ENCODE results near the gene IDH3B. TPM values are rescaled to one million over a fixed set of nuclear protein-coding genes. Genes with fewer than 3 reads are reported as not detected.

Gene IDH3B
- total and polyA plus RNA-seq, 2 of the 13 experiments (the other 11 are each of a cell fraction or from before 2014, with no cell fraction given), result 215 to 254 TPM

GRCh38 chr20:2653556-2654383 is 10.2 kb downstream of the IDH3B start (continued):
- TF ChIP-seq ARID4A (CRISPR knock-in tag; IDR thresholded peaks at IDR 0.05; ENCODE audit: borderline replicate concordance), result no peak
- no peak for TF ChIP-seq GABPB1 (CRISPR knock-in tag; IDR thresholded peaks at IDR 0.05)
- TF ChIP-seq GATAD2A (CRISPR knock-in tag; IDR thresholded peaks at IDR 0.05), result no peak
- no peak for TF ChIP-seq ZNF564 (CRISPR knock-in tag; IDR thresholded peaks at IDR 0.05)
- no peak for TF ChIP-seq ZNF256 (CRISPR knock-in tag; conservative IDR thresholded peaks at IDR 0.05)
- TF ChIP-seq SNAI1 (CRISPR knock-in tag; IDR thresholded peaks at IDR 0.05; ENCODE audit: borderline replicate concordance), result no peak
- TF ChIP-seq ZNF331 (CRISPR knock-in tag; IDR thresholded peaks at IDR 0.05), result 0 out of 2 replicates have a peak, but pooled peaks have one; percentile 18
- TF ChIP-seq, protein P1, sequence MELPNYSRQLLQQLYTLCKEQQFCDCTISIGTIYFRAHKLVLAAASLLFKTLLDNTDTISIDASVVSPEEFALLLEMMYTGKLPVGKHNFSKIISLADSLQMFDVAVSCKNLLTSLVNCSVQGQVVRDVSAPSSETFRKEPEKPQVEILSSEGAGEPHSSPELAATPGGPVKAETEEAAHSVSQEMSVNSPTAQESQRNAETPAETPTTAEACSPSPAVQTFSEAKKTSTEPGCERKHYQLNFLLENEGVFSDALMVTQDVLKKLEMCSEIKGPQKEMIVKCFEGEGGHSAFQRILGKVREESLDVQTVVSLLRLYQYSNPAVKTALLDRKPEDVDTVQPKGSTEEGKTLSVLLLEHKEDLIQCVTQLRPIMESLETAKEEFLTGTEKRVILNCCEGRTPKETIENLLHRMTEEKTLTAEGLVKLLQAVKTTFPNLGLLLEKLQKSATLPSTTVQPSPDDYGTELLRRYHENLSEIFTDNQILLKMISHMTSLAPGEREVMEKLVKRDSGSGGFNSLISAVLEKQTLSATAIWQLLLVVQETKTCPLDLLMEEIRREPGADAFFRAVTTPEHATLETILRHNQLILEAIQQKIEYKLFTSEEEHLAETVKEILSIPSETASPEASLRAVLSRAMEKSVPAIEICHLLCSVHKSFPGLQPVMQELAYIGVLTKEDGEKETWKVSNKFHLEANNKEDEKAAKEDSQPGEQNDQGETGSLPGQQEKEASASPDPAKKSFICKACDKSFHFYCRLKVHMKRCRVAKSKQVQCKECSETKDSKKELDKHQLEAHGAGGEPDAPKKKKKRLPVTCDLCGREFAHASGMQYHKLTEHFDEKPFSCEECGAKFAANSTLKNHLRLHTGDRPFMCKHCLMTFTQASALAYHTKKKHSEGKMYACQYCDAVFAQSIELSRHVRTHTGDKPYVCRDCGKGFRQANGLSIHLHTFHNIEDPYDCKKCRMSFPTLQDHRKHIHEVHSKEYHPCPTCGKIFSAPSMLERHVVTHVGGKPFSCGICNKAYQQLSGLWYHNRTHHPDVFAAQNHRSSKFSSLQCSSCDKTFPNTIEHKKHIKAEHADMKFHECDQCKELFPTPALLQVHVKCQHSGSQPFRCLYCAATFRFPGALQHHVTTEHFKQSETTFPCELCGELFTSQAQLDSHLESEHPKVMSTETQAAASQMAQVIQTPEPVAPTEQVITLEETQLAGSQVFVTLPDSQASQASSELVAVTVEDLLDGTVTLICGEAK (IDR thresholded peaks at IDR 0.05), result no peak
- TF ChIP-seq, protein P1 (CRISPR knock-in tag; IDR thresholded peaks at IDR 0.05), result no peak
- TF ChIP-seq ZFP91 (CRISPR knock-in tag; IDR thresholded peaks at IDR 0.05; ENCODE audit: borderline replicate concordance), result no peak
- TF ChIP-seq SP5 (CRISPR knock-in tag; IDR thresholded peaks at IDR 0.05; ENCODE audit: borderline replicate concordance, low read depth), result no peak
- no peak for TF ChIP-seq GABPA (IDR thresholded peaks at IDR 0.05; ENCODE audit: low read depth, low read length)
- TF ChIP-seq GABPA (CRISPR knock-in tag; IDR thresholded peaks at IDR 0.05; ENCODE audit: low read depth), result no peak

All from HepG2 (cell line).